NCI-H1092 treated with DMSO at 0.1 percent for 48 hours (cell line): ENCODE data around the gene LAIR2.
"Not testable (repeated sequence)": the region's sequence is repeated elsewhere in the genome, so short reads cannot be mapped to it uniquely, and the experiment has no call there.

Experiments
- DNase-seq: peaks from one replicate; lab custom pipeline; 2025; lab: John Stamatoyannopoulos, UW

Gene LAIR2

DNA sequence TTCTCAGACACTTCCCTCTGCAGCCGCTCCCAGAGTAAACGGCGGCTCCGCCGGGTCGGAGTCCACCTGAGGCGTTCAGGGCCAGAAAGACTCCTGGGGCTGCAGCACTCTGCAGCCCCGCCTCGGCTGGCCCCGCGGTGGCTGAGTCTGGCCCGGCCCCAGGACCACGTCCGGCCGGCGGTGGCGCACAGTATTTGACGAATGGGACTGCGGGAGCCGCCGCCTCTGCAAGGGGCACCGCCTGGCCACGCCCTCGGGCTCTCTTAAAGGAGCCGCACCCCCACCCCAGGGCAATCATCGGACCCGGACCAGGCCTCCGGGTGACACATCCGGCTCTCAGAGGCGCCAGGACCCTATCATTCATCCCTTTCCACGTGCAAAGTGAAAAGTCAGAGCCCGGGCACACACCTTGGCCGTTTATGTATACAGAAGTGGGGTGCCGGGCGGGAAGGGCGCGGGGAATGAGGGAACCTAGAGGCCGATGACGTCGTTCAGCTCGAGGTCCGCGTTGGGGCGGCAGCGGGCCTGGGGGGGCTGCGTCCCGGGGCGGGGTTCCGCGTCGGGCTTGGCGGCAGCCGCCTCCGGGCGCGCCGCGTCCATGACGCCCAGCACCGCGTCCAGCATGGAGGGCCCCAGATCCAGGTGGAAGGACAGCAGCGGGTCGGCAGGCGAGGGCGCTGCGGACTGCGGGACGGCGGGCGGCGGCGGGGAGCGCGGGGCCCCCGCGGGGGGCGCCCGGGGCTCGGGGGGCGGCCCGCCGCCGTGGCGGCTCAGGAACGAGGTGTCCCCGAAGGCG, 37.8 kb upstream of the LAIR2 start:
- peak; percentile 2 for DNase-seq

DNA sequence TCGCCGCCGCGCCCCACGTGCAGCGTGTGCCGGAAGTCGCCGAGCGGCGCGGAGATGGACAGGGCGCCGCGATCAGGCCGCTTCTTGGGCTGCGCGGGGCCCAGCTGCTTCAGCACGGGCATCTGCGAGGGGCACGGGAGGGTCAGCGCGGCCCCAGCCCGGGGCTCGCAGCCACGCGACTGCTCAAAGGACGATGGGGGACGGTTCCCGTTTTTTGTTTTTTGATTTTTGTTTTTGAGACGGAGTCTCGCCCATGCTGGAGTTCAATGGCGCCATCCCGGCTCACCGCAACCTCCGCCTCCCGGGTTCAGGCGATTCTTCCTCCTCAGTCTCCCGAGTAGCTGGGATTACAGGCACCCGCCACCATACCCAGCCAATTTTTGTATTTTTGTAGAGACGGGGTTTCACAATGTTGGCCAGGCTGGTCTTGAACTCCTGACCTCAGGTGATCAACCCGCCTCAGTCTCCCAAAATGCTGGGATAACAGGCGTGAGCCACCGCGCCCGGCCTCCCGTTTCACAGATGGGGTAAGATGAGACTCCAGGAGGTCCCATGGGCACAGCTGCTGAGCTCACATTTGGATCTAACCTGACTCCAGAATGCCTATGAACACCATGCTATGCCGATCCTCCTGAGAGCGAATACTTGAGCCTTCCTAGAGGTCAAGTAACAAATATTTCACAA, 37.1 kb upstream of the LAIR2 start:
- DNase-seq: no peak

DNA sequence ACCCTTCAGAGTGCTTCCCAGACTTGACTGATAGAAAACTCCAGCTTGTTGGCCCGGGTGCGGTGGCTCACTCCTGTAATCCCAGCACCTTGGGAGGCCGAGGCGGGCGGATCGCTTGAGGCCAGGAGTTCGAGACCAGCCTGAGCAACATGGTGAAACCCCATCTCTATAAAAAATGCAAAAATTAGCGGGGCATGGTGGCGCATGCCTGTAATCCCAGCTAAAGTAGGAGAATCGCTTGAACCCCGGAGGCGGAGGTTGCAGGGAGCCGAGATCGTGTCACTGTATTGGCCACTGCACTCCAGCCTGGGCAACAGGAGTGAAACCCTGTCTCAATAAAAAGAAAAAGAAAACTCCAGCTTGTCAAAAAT, 36.5 kb upstream of the LAIR2 start:
- DNase-seq: not testable (repeated sequence)

DNA sequence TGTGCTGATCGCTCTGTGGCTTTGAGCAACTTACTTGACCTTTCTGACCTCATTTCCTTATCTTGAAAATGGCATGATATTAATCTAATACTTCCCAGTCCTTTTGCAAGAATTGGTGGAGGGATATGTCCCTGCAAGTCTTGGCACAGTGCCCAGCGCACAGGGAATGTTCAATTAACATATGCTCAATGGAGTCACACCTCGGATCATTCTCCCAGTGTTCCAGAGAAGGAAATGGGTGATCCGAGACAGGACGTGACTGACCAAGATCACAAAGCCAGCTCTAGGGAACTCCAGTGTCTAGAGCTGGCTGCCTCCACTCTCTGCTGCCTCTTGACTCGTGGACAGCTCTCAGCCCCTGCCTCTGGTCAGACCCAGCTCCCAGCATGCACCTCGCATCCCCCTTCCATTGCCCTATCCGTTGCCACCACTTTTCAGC, 33.1 kb upstream of the LAIR2 start:
- DNase-seq: no peak

DNA sequence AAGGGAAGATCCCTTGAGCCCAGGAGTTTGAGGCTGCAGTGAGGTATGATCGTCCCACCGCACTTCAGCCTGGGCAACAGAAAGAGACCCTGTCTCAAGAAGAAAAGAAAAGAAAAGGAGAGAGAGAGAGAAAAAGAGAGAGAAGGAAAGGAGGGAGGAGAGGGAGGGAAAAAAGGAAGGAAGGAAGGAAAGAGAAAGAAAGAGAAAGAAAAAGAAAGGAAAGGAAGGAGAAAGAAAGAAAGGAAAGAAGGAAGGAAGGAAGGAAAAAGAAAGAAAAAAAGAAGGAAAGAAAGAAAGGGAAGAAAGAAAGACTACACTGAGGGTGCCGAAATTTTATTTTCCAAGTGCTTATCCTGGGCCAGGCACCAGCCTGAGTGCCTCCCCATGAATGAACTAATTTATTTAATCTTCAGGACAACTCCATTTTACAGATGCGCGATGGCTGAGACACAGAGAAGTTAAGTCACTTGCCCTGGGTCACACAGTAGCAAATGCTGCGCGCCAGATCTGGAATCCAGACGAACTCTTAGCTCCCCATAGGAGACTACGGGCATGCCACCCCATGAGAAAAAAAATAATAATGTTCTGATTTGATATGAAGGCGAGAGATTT, 32.2 kb upstream of the LAIR2 start:
- no peak for DNase-seq

DNA sequence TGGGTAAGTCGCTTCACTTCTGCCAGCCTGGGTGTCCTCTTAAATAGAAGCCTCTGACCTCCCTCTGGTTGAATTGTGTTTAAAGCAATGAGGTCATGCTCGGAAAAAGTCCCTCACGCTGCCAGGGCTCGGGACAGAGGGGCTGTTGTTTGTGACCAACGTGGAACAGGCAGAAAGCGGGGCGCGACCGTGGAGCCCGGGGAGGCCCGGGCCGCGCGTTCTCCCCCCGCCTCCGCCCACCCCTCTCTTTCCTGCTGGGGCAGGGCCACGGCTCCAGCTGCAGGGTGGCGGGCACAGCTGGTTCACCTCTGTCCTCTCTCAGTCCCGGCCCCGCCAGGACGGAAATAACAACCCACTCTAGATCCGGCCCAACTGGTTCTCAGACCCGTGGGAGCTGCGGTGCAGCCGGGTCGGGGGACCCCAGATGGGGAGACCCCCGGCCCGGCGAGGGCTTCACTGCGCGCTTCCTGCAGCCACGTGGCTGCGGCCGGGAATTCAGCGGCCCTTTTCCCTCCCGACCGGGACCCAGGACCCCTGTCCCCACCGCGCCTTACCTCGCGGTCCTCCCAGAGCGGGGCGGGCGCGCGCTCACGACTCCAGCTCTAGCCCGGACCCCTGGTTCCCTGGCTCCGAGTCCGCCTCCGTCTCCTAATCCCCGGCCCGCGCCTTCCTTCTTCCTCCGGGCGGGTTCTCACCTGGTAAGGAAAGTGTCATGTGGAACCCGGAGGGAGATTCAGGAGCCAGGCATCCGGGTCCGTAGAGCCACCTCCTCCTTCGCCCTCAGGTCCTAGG, 31.4 kb upstream of the LAIR2 start:
- DNase-seq: no peak

DNA sequence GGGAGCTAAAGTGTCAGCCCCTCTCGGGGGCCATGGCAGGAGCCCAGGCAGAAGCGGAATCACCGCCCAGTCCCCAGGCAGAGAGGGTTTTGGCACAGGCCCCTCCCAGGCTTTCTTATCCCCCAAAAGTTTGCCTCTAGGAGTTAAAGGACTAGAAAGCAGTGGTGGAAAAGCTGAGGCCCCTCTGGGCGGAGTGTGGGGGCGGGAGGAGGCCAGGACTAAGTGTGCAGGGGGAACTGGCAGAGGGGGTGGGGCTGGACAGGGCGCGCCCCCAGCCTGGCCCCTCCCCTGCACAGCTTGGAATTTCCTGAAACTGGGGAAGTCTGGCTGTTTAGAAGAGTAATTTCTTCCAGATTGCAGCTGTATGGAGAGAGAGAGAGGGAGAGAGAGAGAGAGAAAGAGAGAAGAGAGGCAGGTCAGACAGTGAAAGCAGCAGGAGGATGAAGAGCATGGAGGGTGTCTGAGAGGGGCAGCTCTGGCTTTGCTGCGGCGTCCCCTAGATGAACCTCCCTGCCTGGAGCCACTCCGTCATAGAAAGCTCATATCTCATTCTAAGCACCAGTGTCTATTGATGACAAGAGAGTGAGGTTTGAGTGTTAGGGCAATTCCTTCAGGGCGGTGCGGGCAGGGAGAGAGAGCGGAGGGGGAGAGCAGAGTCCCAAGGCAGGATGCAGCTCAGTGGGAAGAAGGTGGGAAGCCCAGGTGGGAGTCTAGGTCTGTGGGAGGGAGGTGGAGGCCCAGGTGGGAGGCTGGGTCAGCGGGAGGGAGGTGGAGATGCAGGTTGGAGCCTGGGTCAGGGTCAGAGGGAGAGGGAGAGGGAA, 29.4 kb upstream of the LAIR2 start, which contains the start of gene CDC42EP5:
CDC42EP5 (minus strand) TSS at position 226 of the 821 bp plus-strand sequence. CDS start 7,749 bp downstream, outside the sequence.
- DNase-seq: no peak

DNA sequence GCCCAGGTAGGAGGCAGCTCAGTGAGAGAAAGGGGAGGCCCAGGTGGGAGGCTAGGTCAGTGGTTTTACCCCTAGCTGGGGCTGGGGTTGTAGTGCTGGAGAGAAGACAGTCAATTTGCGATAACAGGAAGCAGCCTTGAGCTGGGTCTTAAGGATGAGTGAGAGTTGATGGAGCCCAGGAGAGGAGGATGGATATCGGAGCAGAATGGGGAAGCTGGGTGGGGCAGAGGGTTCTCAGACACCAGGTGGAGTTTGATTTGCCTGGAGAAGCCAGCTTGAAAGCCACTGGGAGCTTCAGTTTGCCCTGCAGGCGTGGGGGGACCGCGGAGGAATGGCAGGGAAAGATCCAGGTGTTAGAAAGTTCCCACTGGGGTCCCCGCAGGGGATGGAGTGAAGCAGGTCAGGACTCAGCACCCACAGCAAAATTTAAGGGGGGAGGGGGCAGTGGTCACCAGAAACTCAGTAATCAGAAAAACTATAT, 28.7 kb upstream of the LAIR2 start:
- no peak for DNase-seq

DNA sequence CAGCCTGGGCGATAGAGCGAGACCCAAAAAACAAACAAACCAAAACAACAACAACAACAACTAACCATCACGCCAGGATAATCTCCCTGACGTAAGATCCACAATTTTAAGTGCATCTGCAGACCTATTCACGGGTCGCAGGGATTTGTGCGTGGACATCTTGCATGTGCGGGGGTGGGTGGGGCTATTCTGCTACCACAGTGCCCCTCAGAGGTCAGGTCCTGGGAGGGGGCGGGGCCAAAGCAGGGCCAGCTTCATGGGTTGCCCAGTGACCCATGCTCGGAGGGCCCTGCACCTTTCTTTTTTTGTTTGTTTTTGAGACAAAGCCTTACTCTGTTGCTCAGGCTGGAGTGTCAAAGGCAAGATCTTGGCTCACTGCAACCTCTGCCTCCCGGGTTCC, 26.9 kb upstream of the LAIR2 start:
- no peak for DNase-seq

DNA sequence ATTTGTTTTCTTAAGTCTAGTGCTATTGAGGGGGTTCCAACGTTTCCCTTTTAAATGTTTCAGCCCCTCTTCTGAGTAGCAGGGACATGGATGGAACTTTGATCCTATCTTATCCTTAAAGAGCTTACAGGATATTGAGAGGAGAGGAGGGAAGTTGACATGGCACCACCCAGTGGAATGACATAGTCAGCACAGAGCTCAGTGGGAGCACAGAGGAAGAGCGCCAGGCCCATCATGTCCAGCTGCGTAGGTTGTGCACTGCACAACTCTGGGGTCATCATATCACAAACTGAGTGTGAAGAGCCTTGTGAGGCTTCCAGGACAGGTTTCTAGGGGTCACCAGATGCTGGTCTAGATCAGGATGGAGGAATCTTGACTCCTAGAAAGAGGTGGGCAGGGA, 25.0 kb upstream of the LAIR2 start:
- DNase-seq: no peak

DNA sequence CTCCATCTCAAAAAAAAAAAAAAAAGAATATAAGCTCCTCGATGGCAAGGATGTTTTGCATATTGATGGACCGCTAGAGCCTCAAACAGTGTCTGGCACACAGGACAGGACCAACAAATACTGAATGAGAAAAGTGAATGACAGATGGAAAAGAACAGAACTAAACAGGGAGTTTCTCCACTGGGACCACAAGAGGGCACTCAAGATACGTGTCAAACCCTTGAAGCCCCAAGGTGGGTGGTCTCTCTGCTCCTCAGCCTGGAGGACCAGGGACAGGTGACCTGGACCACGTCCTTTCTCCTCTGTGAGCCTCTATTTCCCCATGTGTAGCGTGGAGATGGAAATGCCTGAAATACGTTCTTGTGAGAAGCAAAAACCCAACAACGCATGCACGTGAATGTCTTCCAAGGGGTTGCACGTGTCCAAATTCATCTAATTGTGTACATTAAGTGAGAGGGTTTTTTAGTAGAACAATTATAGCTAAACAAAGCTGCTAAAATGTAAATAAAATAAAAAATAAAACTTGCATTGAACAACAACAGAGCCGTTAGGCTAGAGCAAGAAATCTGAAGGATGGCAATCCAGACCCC, 23.9 kb upstream of the LAIR2 start:
- peak; percentile 6 for DNase-seq

DNA sequence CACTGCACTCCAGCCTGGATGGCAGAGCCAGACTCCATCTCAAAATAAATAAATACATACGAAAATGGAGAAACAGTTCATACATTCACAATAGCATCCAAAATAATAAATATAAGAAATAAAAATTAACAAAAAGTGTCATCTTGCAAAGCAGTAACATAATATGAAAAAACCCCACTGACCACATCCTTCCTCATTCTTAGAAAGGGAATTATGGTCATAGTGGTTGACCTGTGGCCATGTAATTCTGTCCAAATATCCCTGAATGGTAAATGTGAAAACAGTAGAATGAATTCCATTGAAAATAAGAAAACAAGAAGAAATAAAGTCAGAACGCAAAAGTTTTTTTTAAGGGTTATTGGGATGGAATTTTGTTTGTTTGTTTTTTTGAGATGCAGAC, 22.6 kb upstream of the LAIR2 start:
- DNase-seq: no peak

DNA sequence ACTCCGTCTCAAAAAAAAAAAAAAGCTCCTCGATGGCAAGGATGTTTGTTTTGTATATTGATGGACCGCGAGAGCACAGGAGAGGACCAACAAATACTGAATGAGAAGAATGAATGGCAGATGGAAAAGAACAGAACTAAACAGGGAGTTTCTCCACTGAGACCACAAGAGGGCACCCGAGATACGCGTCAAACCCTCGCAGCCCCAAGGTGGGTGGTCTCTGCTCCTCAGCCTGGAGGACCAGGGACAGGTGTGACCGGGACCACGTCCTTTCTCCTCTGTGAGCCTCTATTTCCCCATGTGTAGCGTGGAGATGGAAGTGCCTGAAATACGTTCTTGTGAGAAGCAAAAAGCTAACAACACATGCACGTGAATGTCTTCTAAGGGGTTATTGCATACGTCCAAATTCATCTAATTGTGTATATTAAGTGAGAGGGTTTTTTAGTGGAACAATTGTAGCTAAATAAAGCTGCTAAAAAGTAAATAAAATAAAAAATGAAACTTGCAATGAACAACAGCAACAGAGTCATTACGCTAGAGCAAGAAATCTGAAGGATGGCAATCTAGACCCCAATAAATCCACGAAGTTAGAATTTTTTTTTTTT, 21.2 kb upstream of the LAIR2 start:
- peak; percentile 22 for DNase-seq

DNA sequence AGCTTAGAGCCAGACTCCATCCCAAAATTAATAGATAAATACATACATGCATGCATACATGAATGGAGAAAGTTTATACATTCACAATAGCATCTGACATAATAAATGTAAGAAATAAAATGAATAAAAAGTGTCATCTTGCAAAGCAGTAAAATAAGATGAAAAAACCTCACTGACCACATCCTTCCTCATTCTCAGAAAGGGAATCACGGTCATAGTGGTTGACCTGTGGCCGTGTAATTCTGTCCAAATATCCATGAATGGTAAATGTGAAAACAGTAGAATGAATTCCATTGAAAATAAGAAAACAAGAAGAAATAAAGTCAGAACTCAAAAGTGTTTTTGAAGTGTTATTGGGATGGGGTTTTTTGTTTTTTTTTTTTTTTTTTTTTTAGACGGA, 19.7 kb upstream of the LAIR2 start:
- no peak for DNase-seq

DNA sequence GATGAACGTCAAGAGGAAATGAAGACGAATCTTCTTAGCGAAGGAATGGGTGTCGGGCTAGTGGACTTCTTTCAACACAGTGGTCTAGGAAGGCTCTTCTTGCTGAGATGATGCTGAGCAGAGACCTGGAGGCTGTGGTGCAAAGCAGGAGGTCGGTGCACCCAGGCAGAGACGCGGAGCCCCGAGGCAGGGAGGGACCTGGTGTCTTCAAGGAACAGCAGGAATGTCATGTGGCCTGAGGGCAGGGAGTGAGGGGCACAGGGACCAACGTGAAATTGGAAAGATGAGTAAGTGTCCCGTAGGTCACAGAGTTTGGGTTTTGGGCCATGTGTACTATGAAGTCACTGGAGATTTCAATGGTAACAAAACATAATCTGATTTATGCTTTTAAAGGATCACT, 18.2 kb upstream of the LAIR2 start:
- DNase-seq: no peak

DNA sequence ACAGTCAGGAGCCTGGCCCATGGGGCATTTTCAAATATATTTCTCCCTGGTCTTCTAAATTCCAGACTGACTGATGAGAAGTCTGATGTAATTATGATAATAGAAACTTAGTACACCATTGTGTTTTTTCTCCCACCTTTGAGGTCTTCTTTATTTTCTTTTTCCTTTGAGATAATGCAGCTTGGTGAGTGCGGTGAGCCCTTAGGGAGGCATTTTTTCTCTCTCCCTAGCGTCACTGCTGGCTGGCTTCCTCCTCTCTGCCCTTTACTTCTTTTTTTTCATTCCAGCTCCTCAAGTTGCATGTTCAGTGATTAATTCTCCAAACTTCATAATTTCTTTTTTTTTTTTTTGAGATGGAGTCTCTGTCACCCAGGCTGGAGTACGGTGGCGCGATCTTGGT, 16.8 kb upstream of the LAIR2 start:
- no peak for DNase-seq

DNA sequence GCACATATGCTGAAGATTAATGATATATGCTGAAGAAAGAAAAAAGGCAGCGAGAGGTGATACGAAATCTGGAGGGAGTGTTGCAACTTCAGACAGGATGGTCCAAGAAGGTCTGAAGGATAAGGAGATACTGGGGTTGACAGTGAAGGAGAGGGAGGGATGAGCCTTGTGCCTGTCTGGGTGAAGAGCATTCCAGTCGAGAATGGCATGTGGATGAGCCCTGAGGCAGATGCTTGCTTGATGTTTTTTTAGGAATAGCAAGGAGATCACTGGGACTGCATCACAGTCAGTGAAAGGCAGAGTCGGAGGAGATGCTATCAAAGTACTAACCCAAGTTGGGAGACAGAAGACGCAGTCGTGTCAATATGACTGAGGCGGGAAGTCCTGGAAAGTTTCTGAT, 13.3 kb upstream of the LAIR2 start:
- DNase-seq: no peak

DNA sequence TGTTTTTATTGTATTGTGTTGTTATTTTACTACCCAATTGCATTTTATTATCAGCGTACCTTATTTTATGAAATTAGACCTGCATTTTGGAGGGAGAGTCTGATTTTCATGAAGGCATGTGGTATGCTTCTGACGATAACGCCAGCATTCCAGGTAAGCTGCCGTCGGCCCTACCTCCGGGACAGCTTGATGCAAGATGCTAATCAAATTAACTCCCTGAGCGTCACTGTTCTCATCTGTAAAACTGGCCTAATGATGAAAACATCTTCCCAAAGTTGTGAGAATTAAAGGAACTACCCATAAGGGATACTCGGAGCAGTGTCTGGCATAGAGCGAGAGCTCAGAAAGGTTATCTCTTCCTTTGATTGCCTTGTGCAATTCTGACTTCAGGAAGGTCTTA, 12.9 kb upstream of the LAIR2 start:
- no peak for DNase-seq

DNA sequence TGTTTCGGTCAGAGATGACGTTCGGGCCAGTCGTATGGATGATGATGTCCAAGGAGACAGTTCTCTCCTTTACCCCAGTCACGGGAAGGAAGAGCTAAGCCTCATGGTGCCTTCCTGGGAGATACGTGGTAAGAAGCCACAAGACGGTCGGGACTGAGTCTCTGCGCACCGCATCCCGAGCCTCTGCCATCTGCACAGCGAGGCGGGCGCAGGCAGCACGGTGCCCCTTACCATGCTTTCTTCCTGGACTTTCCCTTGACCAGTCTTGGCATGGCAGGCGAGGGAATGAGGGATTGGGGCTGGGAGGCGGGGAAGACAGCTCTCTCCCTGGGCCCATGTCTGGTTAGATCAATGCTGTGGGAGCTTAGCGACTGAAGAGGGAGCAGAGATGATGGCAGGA, 10.1 kb upstream of the LAIR2 start:
- no peak for DNase-seq

DNA sequence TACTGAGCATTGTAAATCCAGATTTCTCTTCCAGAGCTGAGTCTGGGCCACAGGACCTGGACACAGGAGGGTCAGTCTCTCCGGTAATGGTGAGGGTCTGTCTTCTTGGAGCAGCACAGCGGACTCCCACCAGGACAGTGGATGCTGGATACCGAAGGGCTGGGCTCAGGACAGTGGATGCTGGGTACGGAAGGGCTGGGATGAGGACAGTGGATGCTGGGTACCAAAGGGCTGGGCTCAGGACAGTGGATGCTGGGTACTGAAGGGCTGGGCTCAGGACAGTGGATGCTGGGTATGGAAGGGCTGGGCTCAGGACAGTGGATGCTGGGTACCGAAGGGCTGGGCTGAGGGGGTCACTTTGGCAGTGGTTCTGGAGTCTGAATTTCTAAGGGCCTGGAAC, 9.6 kb upstream of the LAIR2 start:
- not testable (repeated sequence) for DNase-seq
